ENCODE results near the gene ZNF547.

ZNF547 gene

GRCh38 chr19:57362997-57363687 is at the start of gene ZNF547, which contains the start of gene TRAPPC2B:
ZNF547 (plus strand) TSS chr19:57363551; CDS start chr19:57368556, 5,005 bp downstream.
TRAPPC2B (plus strand) TSS chr19:57363551; CDS start chr19:57364834, 1,283 bp downstream.
- DNase-seq (ENCODE audit: low read depth in 3 of 3, low spot score in 1 of 3), result peak; percentile 93 to 95 (median 94)

DNA sequence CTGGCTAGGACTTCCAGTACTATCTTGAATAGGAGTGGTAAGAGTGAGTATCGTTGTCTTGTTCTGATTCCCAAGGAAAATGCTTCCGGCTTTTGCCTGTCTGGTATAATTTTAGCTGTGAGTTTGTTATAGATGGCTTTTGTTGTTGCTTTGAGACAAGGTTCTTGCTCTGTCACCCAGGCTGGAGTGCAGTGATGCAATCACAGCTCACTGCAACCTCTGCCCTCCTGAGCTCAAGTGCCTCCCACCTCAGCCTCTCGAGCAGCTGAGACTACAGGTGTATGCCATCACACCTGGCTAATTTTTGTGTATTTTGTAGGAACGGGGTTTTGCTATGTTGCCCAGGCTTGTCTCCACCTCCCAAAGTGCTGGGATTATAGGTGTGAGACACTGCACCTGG is 49.2 kb upstream of the ZNF547 start:
- DNase-seq (ENCODE audit: low read depth in 3 of 3, low spot score in 1 of 3), result no peak

GRCh38 chr19:57317503-57317902 is 45.8 kb upstream of the ZNF547 start:
- DNase-seq (ENCODE audit: low read depth in 3 of 3, low spot score in 1 of 3), result no peak

- no peak for DNase-seq (ENCODE audit: low read depth in 3 of 3, low spot score in 1 of 3)
Measured at GRCh38 chr19:57319869-57320179, 43.5 kb upstream of the ZNF547 start.

DNA sequence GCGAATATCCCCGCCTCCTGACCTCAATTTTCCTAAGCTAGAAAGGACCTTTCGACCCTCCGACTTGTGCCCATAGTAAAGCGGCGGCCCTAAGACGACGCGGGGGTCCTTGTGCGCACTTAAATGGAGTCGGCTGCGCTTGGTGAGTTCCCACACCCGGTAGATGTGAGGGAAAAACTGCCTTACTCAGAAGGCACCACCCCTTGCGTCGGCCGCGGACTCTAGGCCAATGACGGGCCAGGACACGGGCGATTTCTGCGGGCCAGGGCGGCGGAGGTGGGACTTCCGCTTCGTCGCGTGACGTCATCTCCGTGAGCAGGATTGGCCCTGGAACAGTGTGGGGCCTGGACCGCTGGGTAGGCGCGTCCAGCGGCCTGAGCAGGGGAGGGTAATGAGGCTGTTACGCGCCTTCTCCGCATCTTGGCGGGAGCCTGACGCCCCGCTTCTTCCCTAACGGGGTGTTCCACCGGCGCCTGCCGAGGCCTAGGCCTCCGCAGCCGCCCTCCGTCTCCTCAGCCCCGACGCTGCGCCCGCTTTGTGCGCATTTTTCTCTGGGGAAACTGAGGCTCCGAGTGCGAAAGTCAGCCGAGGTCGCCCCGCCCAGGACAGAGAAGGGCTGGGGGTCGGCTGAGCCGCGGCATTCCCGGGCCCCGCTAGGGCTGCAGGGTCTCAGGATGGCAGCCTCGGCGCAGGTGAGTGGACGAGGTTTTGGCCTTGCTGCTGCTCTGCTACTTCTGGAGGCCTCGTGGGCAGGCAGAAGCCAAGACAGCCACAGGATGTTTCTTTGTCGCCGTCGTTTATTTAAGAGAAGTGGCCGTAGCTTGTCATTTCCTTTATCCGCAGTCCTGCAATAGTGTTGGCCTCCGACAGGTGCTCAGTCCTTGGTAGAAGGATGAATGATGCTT is 42.9 kb upstream of the ZNF547 start, which contains the start of gene ZNF543:
ZNF543 (plus strand) TSS at position 293 of the 905 bp plus-strand sequence; CDS start at position 675, 382 bp downstream.
- peak; percentile 70 to 86 (median 79) for DNase-seq (ENCODE audit: low read depth in 3 of 3, low spot score in 1 of 3)

DNA sequence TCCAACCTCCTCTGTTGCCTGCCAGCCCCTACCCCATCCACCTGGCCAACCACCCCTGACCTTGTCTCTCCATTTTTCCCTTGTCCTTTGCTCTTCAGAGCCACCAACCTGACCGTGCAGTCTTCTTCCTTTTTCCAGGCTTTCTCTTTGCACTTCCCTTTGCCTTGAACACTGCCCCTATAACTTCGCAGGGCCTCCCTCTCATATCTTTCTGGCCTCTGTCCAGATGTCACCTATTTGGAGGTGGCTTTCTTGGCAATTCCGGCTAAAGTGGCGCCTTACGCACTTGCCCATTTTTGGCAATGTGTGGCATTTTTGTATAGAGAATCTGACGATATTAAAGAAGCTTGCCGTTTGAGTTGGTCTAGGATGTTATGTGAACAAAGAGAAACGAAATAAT is 42.2 kb upstream of the ZNF547 start:
- no peak for DNase-seq (ENCODE audit: low read depth in 3 of 3, low spot score in 1 of 3)

DNA sequence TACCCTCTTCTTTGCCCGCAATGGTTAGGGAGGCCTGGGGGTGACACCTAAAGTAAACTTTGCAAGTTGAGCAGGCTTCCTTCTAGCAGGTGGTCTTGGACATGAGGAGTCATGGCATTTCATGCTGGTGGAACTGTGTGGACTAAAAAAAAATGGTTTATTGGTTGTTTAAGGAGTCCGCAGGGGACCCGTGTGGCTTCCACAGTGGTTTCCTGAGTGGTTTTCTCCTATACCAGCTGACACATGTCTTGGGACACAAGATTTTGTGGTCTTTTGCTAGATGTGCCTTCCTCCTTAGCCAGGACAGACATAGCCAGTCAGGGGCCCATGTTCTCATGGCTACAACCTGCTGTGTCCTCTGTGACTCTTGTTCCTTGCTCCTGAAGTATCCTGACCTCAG is 41.6 kb upstream of the ZNF547 start:
- DNase-seq (ENCODE audit: low read depth in 3 of 3, low spot score in 1 of 3), result no peak

DNA sequence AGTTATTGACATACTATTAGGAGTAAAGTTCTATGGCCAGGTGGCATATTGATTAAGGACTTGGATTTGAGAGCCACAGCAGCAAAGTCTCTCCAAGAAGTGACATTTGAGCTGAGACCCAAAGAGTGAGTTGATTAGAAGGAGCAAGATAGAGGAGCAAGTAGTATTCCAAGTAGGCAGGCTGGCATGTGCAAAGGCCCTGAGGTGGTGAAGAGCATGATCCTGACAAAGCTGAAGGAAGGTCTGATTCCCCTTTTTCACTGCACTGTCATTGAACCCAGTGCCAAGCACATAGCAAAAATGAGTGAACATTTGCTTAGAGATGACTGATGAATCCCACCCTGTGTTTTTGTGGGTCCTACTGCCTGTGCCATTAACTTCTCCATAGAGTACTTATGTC is 38.4 kb upstream of the ZNF547 start:
- DNase-seq (ENCODE audit: low read depth in 3 of 3, low spot score in 1 of 3), result no peak

DNA sequence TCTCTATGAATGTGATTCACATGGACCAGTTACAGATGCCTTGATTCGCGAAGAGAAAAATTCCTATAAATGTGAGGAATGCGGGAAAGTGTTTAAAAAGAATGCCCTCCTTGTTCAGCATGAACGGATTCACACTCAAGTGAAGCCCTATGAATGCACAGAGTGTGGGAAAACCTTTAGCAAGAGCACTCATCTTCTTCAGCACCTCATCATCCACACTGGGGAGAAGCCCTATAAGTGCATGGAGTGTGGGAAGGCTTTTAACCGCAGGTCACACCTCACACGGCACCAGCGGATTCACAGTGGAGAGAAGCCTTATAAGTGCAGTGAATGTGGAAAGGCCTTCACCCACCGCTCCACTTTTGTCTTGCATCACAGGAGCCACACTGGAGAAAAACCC is 35.4 kb upstream of the ZNF547 start:
- no peak for DNase-seq (ENCODE audit: low read depth in 3 of 3, low spot score in 1 of 3)

DNA sequence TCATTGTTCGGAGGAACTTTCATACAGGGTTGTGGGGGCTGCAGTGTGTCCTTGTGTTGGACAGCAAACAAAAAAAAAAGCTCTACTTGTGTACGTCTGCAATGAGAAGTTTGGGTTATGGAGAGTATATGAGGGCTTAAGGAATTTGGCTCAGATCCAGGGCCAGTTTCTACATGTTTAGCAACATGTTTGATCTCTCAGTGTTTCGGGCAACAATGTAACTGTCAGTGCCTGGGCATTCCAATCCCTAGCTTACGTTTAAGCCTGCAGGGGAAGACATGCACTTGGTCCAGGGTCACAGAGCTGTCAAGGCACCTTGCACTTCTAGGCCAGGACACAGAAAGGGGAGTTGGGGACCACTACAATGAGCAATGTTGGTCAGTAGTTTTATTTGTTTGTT is 29.2 kb upstream of the ZNF547 start:
- no peak for DNase-seq (ENCODE audit: low read depth in 3 of 3, low spot score in 1 of 3)

GRCh38 chr19:57338877-57339276 is 24.5 kb upstream of the ZNF547 start:
- DNase-seq (ENCODE audit: low read depth in 3 of 3, low spot score in 1 of 3), result no peak

DNA sequence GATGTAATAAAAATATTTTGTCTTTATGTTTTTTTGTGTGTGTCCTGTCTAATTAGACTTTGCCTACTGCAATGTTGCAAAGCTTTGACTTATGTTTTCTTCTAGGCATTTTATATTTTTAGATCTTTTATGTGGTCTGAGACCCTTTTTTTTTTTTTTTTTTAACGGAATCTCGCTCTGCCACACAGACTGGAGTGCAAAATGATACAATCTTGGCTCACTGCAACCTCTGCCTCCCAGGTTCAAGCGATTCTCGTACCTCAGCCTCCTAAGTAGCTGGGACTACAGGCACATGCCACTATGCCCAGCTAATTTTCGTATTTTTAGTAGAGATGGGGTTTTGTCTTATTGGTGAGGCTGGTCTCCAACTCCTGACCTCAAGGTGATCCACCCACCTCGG is 20.8 kb upstream of the ZNF547 start:
- no peak for DNase-seq (ENCODE audit: low read depth in 3 of 3, low spot score in 1 of 3)

GRCh38 chr19:57348136-57348535 is 15.2 kb upstream of the ZNF547 start:
- DNase-seq (ENCODE audit: low read depth in 3 of 3, low spot score in 1 of 3), result no peak

- peak; percentile 51 to 63 (median 62) for DNase-seq (ENCODE audit: low read depth in 3 of 3, low spot score in 1 of 3)
Measured at GRCh38 chr19:57350877-57351805, 12.2 kb upstream of the ZNF547 start, which contains the start of gene ZNF304. ZNF304 (plus strand) TSS chr19:57351271; CDS start chr19:57351665, 394 bp downstream.

GRCh38 chr19:57351867-57352266 is 11.5 kb upstream of the ZNF547 start:
- no peak for DNase-seq (ENCODE audit: low read depth in 3 of 3, low spot score in 1 of 3)

DNA sequence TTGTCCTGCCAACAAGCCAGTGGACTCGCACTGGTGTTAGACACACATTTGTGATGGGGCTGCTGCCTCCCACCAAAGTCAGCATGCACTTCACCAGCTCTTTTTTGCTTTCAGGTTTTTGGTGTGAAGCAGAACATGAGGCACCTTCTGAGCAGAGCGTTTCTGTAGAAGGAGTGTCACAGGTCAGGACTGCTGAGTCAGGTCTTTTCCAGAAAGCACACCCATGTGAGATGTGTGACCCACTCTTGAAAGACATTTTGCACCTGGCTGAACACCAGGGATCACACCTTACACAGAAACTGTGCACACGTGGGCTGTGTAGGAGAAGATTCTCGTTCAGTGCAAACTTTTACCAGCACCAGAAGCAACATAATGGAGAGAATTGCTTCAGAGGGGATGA is 7.4 kb upstream of the ZNF547 start:
- DNase-seq (ENCODE audit: low read depth in 3 of 3, low spot score in 1 of 3), result no peak

DNA sequence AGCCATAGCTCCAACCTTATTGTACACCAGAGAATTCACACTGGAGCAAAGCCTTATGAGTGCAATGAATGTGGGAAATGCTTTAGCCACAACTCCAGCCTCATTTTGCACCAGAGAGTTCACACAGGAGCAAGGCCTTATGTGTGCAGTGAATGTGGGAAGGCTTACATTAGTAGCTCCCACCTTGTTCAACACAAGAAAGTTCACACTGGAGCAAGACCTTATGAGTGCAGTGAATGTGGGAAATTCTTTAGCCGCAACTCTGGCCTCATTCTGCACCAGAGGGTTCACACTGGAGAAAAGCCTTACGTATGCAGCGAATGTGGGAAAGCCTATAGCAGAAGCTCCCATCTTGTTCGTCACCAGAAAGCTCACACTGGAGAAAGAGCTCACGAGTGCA is 5.9 kb upstream of the ZNF547 start:
- DNase-seq (ENCODE audit: low read depth in 3 of 3, low spot score in 1 of 3), result no peak

DNA sequence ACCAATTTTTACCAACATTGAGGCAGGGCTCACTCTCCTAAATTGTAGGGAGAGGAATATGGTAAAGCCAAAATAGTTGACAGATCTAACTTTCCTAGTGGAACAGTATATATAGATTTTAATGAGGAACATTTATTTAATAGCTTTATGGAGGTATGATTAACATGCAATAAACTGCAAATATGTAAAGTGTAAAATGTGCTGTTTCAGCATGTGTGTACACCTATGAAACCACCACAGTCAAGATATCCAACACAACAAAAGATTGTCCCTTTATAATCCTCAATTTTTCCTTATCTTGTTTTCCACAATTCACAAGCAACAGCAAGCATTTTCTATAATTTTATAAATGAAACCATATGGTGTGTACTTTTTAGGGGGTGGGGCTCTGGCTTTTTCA is 4.1 kb upstream of the ZNF547 start:
- DNase-seq (ENCODE audit: low read depth in 3 of 3, low spot score in 1 of 3), result no peak

DNA sequence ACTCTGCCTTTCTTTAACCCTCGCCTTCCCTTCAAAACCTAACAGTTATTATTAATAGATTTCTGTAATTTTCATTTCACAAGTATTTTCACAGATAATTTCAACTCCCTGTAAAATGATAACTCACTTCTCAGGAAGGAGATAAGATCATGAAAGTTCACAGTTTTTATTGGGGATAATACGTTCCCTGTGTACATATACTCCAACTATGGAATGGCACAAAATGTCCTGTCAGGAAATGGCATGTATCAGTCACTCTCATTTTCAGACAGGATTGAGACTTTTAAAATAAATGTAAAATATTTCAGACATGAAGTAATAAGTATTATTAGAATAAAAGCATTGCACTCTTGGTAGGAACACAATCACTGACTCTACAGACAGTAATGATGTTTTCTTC is 932 bp upstream of the ZNF547 start:
- DNase-seq (ENCODE audit: low read depth in 3 of 3, low spot score in 1 of 3), result no peak

DNA sequence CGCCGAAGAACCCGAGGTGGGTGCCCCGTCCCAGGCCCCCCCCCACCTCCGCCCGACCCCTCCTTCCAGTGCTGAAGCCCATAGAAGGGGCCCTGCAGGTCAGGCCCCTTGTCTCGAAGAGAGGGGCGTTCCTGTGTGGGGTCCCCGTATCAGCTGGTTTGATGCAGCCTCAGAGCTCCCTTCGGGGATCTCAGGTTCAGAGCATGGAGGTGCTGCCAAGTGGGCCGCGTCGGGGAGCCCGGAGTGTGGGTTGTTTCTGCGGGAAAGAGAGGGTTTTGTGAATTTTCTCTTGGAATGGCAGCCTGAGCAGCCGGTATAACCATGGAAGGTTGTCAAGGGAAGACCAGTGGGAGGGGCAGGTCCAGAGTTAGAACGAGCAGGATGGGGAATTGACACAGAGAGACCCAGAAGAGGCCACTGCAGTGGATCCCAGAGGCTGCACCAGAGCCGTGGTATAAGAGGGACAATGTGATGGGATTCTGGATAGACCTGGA is 384 bp downstream of the ZNF547 start:
- no peak for DNase-seq (ENCODE audit: low read depth in 3 of 3, low spot score in 1 of 3)

- DNase-seq (ENCODE audit: low read depth in 3 of 3, low spot score in 1 of 3), result no peak
Measured at GRCh38 chr19:57366776-57367175, 3.4 kb downstream of the ZNF547 start.
